NB4 (cell line): ENCODE measurements around the gene EVA1C.
A peak's percentile ranks its signal among the peaks of the same experiment; 100 is the strongest.
"Not testable (repeated sequence)": the region's sequence is repeated elsewhere in the genome, so short reads cannot be mapped to it uniquely, and the experiment has no call there.

Source experiments
- DNase-seq: peaks from one replicate; pipeline ENCODE4 v3.0.0; 2010; ENCODE audit warnings: low read depth
- H3K4me3 ChIP-seq: one replicate; pipeline ENCODE4 v1.5.1; 2011; ENCODE audit warnings: mild to moderate bottlenecking, low read depth, low read length, moderate library complexity
- MAX ChIP-seq: IDR thresholded peaks from 2 replicates; pipeline ENCODE4 v1.6.1; 2011; ENCODE audit warnings: low read depth, low read length
- MYC ChIP-seq: IDR thresholded peaks from 2 replicates; pipeline ENCODE4 v1.6.1; 2011; ENCODE audit warnings: low read depth, low read length
- POLR2A ChIP-seq: IDR thresholded peaks from 2 replicates; pipeline ENCODE4 v1.6.1; 2011; ENCODE audit warnings: mild to moderate bottlenecking; ENCODE audit not compliant: insufficient read length; ENCODE audit errors: extremely low read depth
- TF ChIP-seq, protein P1 (sequence below): IDR thresholded peaks from one replicate; pipeline ENCODE4 v1.5.1; 2012; ENCODE audit warnings: low read depth, low read length

EVA1C gene

GRCh38 chr21:32508558-32508957, 96.1 kb downstream of the EVA1C start:
- no peak overlapping the region for H3K4me3 ChIP-seq
- no peak for DNase-seq
- TF ChIP-seq, protein P1, sequence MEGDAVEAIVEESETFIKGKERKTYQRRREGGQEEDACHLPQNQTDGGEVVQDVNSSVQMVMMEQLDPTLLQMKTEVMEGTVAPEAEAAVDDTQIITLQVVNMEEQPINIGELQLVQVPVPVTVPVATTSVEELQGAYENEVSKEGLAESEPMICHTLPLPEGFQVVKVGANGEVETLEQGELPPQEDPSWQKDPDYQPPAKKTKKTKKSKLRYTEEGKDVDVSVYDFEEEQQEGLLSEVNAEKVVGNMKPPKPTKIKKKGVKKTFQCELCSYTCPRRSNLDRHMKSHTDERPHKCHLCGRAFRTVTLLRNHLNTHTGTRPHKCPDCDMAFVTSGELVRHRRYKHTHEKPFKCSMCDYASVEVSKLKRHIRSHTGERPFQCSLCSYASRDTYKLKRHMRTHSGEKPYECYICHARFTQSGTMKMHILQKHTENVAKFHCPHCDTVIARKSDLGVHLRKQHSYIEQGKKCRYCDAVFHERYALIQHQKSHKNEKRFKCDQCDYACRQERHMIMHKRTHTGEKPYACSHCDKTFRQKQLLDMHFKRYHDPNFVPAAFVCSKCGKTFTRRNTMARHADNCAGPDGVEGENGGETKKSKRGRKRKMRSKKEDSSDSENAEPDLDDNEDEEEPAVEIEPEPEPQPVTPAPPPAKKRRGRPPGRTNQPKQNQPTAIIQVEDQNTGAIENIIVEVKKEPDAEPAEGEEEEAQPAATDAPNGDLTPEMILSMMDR: no peak

DNA sequence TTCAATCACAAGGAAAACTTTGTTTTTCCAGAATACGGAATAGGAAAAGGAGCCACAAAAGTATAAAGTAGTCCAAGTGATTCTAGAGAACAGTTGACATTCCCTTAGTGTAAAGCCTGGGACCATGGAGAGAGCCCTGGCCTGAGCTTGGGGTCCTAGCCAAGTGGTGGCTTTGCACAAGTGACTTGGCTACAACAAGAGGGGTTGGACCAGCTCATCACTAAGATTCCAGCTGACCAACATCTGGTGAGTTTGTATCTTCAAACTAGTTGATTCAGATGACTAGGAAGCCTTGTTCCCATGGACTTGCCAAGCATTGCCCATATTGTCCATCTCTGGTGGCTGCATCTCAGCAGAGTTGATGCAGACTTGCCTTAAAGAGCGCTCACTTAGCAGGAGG, 96.5 kb downstream of the EVA1C start:
- H3K4me3 ChIP-seq, DNase-seq: not testable (repeated sequence)

- no peak overlapping the region for H3K4me3 ChIP-seq
- no peak for DNase-seq
- TF ChIP-seq, protein P1: no peak
- TF ChIP-seq POLR2A (no peak), MAX (no peak), MYC (no peak)
These were observed 102.0 kb downstream of the EVA1C start for GRCh38 chr21:32514275-32515055.

DNA sequence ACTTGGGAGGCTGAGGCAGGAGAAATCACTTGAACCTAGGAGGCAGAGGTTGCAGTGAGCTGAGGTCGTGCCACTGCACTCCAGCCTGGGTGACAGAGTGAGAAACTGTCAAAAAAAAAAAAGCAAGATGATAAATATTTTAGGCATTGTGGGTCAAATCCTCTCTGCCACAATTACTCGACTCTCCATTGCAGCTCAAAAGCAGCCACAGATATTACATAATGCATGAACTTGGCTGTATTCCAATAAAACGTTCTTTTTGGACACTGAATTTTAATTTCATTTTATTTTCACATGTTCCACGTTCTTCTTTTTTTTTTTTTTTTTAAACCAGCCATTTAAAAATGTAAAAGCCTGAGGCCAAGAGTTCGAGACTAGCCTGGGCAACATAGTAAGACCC, 103.4 kb downstream of the EVA1C start:
- no peak overlapping the region for H3K4me3 ChIP-seq
- DNase-seq: peak; percentile 18
- TF ChIP-seq, protein P1: no peak
- TF ChIP-seq MAX: no peak
- TF ChIP-seq MYC: no peak
- no peak for TF ChIP-seq POLR2A

DNA sequence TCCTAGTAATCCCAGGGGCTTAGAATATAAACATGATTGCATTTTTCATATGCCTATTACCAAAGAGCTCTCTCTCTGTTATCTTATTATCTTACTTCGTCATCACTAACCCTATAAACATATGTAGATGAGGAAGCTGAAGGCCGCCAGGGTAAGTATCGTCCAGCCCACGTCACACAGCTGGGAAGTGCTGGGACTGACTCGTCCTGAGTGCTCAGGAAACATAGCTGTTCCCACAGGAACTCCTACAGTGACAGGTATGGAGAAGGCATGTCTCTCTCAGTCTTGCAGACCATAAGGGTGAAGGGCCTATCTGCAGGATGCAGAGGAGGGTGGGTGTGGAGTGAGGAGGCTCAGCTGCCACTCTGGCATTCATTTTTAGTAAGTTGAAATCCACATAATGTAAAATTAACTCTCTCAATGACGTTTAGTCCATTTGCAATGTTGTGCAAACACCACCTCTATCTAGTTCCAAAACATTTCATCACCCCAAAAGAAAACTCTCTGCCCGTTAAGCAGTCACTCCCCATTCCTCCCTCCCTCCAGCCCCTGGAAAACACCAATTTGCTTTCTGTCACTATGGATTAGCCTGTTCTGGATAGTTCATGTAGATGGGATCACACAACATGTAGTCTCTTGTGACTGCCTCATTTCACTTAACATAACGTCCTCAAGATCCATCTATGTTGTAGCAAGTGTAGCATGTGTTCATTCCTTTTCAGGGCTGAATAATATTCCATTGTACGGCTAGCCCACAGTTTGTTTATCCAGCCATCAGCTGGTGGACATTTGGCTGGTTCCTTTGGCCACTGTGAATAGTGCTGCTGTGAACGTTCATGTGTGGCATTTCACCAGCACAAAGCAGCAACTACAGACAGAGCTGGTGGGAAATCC, 104.5 kb downstream of the EVA1C start:
- peak; percentile 56 for DNase-seq
- no peak for TF ChIP-seq POLR2A
- no peak for TF ChIP-seq MYC
- TF ChIP-seq, protein P1: no peak
- TF ChIP-seq MAX: no peak
- H3K4me3 ChIP-seq: no peak overlapping the region

DNA sequence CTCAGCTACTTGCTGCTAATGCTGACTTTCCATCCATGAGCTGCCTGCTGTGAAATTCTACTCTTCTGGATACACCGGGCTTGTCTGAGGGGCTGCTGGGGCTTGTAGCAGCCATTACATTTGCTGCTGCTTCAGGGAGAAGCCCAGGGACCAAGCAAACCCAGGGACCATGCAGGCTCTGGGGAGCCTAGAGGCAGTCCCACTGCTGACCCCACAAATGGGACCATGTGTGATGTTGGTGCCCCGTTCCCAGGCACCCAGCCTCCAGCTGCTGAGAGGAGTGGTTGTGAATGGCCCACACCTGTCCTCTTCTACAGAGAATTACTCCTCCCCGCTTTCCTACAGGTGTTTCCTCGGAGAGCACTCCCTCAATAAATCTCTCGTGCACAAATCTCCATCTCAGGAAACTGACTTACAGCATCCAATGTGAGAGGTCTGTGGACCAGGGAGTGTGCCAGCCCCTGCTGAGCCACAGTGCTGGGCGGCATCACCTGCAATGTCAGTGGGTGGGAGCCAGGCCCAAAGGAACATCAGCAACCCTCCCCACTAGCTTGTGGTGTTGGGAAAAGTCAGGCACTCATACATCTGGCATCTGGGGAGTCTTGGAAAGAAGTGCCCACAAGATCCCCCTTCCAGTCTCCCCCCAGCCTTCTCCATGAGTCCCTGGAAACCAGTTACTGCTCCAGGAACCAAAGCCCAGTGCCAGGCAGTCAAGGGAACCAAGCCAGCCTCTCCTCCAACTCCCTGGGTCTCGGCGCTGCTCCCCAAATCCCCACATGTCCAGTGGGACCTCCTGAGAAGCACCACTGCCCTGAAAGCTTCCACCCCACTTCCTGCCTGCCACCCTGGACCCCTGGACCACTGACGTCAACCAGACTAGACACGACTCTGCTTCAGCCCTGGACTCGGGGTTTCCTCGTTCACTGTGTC, 107.7 kb downstream of the EVA1C start:
- TF ChIP-seq MYC (no peak), POLR2A (no peak)
- TF ChIP-seq, protein P1: no peak
- no peak overlapping the region for H3K4me3 ChIP-seq
- DNase-seq: no peak
